Measurements from ENCODE around the gene ABCA2. TPM values are rescaled to one million over a fixed set of nuclear protein-coding genes. Genes with fewer than 3 reads are reported as not detected.

The ABCA2 gene
- total RNA-seq, 1 experiment from 2014 or later, result 114 TPM

DNA sequence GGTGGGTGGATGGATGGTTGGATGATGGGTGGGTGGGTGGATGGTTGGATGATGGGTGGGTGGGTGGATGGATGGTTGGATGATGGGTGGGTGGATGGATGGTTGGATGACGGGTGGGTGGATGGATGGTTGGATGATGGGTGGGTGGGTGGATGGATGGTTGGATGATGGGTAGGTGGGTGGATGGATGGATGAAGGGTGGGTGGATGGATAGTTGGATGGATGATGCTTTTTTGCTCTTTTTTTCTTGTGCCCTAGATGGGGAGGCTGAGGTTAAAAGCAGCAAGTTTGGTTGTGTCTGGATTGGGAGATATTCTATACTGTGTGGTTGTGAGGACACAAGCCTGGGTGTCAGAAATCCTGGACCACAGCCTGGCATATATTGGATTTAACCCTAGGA lies 70.6 kb downstream of the ABCA2 start:
- TF ChIP-seq POLR2A (IDR thresholded peaks at IDR 0.05; ENCODE audit: borderline replicate concordance, extremely low read depth, insufficient read depth, insufficient read length) (no peak), ZFX (IDR thresholded peaks at IDR 0.05) (no peak), SRF (IDR thresholded peaks at IDR 0.05; ENCODE audit: low read depth) (no peak), EZH2phosphoT487 (IDR thresholded peaks at IDR 0.05; ENCODE audit: borderline replicate concordance) (no peak), SP1 (IDR thresholded peaks at IDR 0.05; ENCODE audit: low read depth) (no peak), ZBTB33 (IDR thresholded peaks at IDR 0.05; ENCODE audit: extremely low read depth, insufficient replicate concordance, low read length) (no peak), FOSL1 (IDR thresholded peaks at IDR 0.05; ENCODE audit: low read depth) (no peak), REST (IDR thresholded peaks at IDR 0.05; ENCODE audit: low read depth) (no peak), EGR1 (IDR thresholded peaks at IDR 0.05; ENCODE audit: low read depth) (no peak), ZNF274 (IDR thresholded peaks at IDR 0.05; ENCODE audit: low read depth, low read length) (no peak), TCF7L2 (IDR thresholded peaks at IDR 0.05; ENCODE audit: borderline replicate concordance, extremely low read depth, insufficient read depth, insufficient read length) (no peak), YY1 (IDR thresholded peaks at IDR 0.05; ENCODE audit: extremely low read depth, insufficient replicate concordance, low read depth, low read length) (no peak), MAX (IDR thresholded peaks at IDR 0.05) (no peak)
- TF ChIP-seq, protein P1, sequence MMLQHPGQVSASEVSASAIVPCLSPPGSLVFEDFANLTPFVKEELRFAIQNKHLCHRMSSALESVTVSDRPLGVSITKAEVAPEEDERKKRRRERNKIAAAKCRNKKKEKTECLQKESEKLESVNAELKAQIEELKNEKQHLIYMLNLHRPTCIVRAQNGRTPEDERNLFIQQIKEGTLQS (IDR thresholded peaks at IDR 0.05), result no peak
- TF ChIP-seq, protein P2, sequence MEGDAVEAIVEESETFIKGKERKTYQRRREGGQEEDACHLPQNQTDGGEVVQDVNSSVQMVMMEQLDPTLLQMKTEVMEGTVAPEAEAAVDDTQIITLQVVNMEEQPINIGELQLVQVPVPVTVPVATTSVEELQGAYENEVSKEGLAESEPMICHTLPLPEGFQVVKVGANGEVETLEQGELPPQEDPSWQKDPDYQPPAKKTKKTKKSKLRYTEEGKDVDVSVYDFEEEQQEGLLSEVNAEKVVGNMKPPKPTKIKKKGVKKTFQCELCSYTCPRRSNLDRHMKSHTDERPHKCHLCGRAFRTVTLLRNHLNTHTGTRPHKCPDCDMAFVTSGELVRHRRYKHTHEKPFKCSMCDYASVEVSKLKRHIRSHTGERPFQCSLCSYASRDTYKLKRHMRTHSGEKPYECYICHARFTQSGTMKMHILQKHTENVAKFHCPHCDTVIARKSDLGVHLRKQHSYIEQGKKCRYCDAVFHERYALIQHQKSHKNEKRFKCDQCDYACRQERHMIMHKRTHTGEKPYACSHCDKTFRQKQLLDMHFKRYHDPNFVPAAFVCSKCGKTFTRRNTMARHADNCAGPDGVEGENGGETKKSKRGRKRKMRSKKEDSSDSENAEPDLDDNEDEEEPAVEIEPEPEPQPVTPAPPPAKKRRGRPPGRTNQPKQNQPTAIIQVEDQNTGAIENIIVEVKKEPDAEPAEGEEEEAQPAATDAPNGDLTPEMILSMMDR (IDR thresholded peaks at IDR 0.05 in 2 of 3, conservative IDR thresholded peaks at IDR 0.05 in 1 of 3; ENCODE audit: borderline replicate concordance in 1 of 3, insufficient read depth in 1 of 3, low read depth in 2 of 3, low read length in 2 of 3), result no peak
- Histone ChIP-seq H3K27me3 (ENCODE audit: insufficient read depth, low read length) (no peaks in the 10 kb centered on the region), H2AFZ (ENCODE audit: low read depth, low read length, poor library complexity, severe bottlenecking) (no peak overlapping the region), H3K79me2 (ENCODE audit: insufficient read depth, low read length) (no peaks in the 10 kb centered on the region), H3K4me3 (replicated peaks in 1 of 2; ENCODE audit: low read depth in 1 of 2, low read length in 2 of 2) (no peak overlapping the region), H3K4me1 (ENCODE audit: control insufficient read depth in 1 of 2, insufficient read depth in 2 of 2, low read length in 2 of 2) (no peaks in the 10 kb centered on the region), H3K4me2 (ENCODE audit: low read length) (no peak overlapping the region), H3K9ac (ENCODE audit: low read length) (no peak overlapping the region), H3K36me3 (ENCODE audit: control insufficient read depth in 1 of 2, insufficient read depth in 2 of 2, low read length in 2 of 2) (no peaks in the 10 kb centered on the region), H3K9me2 (ENCODE audit: insufficient read depth) (no peaks in the 10 kb centered on the region), H3K27ac (ENCODE audit: low read depth, low read length) (no peak overlapping the region), H3K9me3 (ENCODE audit: control insufficient read depth in 1 of 2, insufficient read depth in 1 of 2, low read depth in 1 of 2, low read length in 2 of 2) (no peaks in the 10 kb centered on the region), H4K20me1 (ENCODE audit: insufficient read depth) (no peaks in the 10 kb centered on the region)
- CTCF ChIA-PET, result no interaction called here
- intact Hi-C loops (cut with micrococcal nuclease), result no loop called here
- no TSS peak for BruUV-seq (replicated peaks)
- no peak for DNase-seq (ENCODE audit: low read depth, low spot score)
- no peak for ATAC-seq
- RAD21 ChIA-PET (ENCODE audit: low non-redundant PET in 1 of 2, low total read pairs in 2 of 2, uncharacterized antibody in 2 of 2, unreplicated experiment in 2 of 2), result no interaction called here
- POLR2A ChIA-PET, result no interaction called here

All from HCT116 (cell line).